Neural progenitor cell (in vitro differentiated cells): ENCODE measurements around the gene REXO1. TPM values are rescaled to one million over a fixed set of nuclear protein-coding genes. Genes with fewer than 3 reads are reported as not detected.

Experiments
- DNase-seq: peaks from one replicate; pipeline ENCODE4 v3.0.0-alpha.2; 2016; ENCODE audit warnings: low spot score
- H2AFZ ChIP-seq: fragments of 200-600 bp; sonication (generic); replicated peaks from 2 replicates; pipeline ENCODE4 v1.6.1; 2016; ENCODE audit warnings: antibody characterized with exemption
- H3F3A ChIP-seq: fragments of 200-600 bp; sonication (generic); 2 replicates; pipeline ENCODE4 v1.6.1; 2016; ENCODE audit warnings: antibody characterized with exemption, low read depth
- H3K27ac ChIP-seq: fragments of 200-600 bp; sonication (generic); 2 replicates; pipeline ENCODE4 v1.5.1; 2016; ENCODE audit warnings: mild to moderate bottlenecking
- H3K27me3 ChIP-seq: fragments of 200-600 bp; sonication (generic); 2 replicates; pipeline ENCODE4 v1.6.1; 2016; ENCODE audit warnings: mild to moderate bottlenecking, moderate library complexity
- H3K36me3 ChIP-seq: fragments of 200-600 bp; sonication (generic); 2 replicates; pipeline ENCODE4 v1.5.1; 2016
- H3K4me1 ChIP-seq: fragments of 200-600 bp; sonication (generic); 2 replicates; pipeline ENCODE4 v1.6.1; 2016; ENCODE audit warnings: mixed run types
- H3K4me2 ChIP-seq: fragments of 200-600 bp; sonication (generic); 2 replicates; pipeline ENCODE4 v1.6.1; 2016
- H3K4me3 ChIP-seq: fragments of 200-600 bp; sonication (generic); 2 replicates; pipeline ENCODE4 v1.5.1; 2016
- H3K79me2 ChIP-seq: fragments of 200-600 bp; sonication (generic); 2 replicates; pipeline ENCODE4 v1.6.1; 2016; ENCODE audit warnings: low read depth
- H3K9ac ChIP-seq: fragments of 200-600 bp; sonication (generic); 2 replicates; pipeline ENCODE4 v1.6.1; 2016
- H3K9me3 ChIP-seq: fragments of 200-600 bp; sonication (generic); 2 replicates; pipeline ENCODE4 v1.5.1; 2016; ENCODE audit warnings: low read depth
- H4K20me1 ChIP-seq: fragments of 200-600 bp; sonication (generic); 2 replicates; pipeline ENCODE4 v1.6.1; 2016; ENCODE audit warnings: low read depth
- H3K27ac Mint-ChIP-seq: 3 replicates; pipeline ENCODE4 v1.8.0; 2021; ENCODE audit warnings: mixed read lengths
- H3K27me3 Mint-ChIP-seq: 2 replicates; pipeline ENCODE4 v1.8.0; 2022; ENCODE audit warnings: low read depth, mild to moderate bottlenecking, inconsistent platforms, moderate library complexity, mixed read lengths; ENCODE audit not compliant: insufficient read depth
- H3K36me3 Mint-ChIP-seq: 3 replicates; pipeline ENCODE4 v1.8.0; 2021; ENCODE audit warnings: mixed read lengths
- H3K4me1 Mint-ChIP-seq: 3 replicates; pipeline ENCODE4 v1.8.0; 2021; ENCODE audit warnings: mixed read lengths
- H3K4me3 Mint-ChIP-seq: 3 replicates; pipeline ENCODE4 v1.8.0; 2021; ENCODE audit warnings: mild to moderate bottlenecking, moderate library complexity, mixed read lengths
- H3K9me3 Mint-ChIP-seq: 3 replicates; pipeline ENCODE4 v1.8.0; 2020; ENCODE audit warnings: mixed read lengths
- EZH2 ChIP-seq: fragments of 200-600 bp; sonication (generic); IDR thresholded peaks from 2 replicates; pipeline ENCODE4 v1.6.1; 2017; ENCODE audit warnings: antibody characterized with exemption, mild to moderate bottlenecking, moderate library complexity
- EZH2phosphoT487 ChIP-seq: fragments of 200-600 bp; sonication (generic); IDR thresholded peaks from 2 replicates; pipeline ENCODE4 v1.6.1; 2017; ENCODE audit warnings: antibody characterized with exemption
- total RNA-seq: library from RNA; depleted of rRNA; stranded (reverse); fragments of >200 nt; gene quantifications from 2 replicates; pipeline ENCODE4 v1.2.3, GENCODE V29; 2015; ENCODE audit warnings: low replicate concordance
- TF ChIP-seq, protein P1 (sequence below): fragments of 200-600 bp; sonication (generic); IDR thresholded peaks from 2 replicates; pipeline ENCODE4 v1.5.1; 2017; ENCODE audit warnings: antibody characterized with exemption, mild to moderate bottlenecking

The REXO1 gene
- total RNA-seq, 1 donor from 2014 or later, result 38.7 TPM

GRCh38 chr19:1871140-1871597, 22.9 kb upstream of the REXO1 start:
- Histone ChIP-seq H3K79me2 (peaks cover 47% of the 10 kb centered on the region), H3K9ac (no peak overlapping the region), H3K27me3 (no peaks in the 10 kb centered on the region), H3F3A (peaks cover 22% of the 10 kb centered on the region), H2AFZ (no peak overlapping the region), H4K20me1 (peaks cover 30% of the 10 kb centered on the region), H3K4me1 (peaks cover 13% of the 10 kb centered on the region), H3K36me3 (no peaks in the 10 kb centered on the region), H3K4me3 (no peak overlapping the region), H3K9me3 (no peaks in the 10 kb centered on the region), H3K27ac (no peak overlapping the region), H3K4me2 (no peak overlapping the region)
- no peak overlapping the region for H3K4me3 Mint-ChIP-seq
- no peaks in the 10 kb centered on the region for H3K9me3 Mint-ChIP-seq
- H3K4me1 Mint-ChIP-seq, result peaks cover 19% of the 10 kb centered on the region
- TF ChIP-seq, protein P1, sequence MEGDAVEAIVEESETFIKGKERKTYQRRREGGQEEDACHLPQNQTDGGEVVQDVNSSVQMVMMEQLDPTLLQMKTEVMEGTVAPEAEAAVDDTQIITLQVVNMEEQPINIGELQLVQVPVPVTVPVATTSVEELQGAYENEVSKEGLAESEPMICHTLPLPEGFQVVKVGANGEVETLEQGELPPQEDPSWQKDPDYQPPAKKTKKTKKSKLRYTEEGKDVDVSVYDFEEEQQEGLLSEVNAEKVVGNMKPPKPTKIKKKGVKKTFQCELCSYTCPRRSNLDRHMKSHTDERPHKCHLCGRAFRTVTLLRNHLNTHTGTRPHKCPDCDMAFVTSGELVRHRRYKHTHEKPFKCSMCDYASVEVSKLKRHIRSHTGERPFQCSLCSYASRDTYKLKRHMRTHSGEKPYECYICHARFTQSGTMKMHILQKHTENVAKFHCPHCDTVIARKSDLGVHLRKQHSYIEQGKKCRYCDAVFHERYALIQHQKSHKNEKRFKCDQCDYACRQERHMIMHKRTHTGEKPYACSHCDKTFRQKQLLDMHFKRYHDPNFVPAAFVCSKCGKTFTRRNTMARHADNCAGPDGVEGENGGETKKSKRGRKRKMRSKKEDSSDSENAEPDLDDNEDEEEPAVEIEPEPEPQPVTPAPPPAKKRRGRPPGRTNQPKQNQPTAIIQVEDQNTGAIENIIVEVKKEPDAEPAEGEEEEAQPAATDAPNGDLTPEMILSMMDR, result no peak
- no peak for TF ChIP-seq EZH2
- TF ChIP-seq EZH2phosphoT487, result no peak
- no peak overlapping the region for H3K27ac Mint-ChIP-seq
- H3K36me3 Mint-ChIP-seq, result no peaks in the 10 kb centered on the region
- DNase-seq, result no peak
- H3K27me3 Mint-ChIP-seq, result no peaks in the 10 kb centered on the region

DNA sequence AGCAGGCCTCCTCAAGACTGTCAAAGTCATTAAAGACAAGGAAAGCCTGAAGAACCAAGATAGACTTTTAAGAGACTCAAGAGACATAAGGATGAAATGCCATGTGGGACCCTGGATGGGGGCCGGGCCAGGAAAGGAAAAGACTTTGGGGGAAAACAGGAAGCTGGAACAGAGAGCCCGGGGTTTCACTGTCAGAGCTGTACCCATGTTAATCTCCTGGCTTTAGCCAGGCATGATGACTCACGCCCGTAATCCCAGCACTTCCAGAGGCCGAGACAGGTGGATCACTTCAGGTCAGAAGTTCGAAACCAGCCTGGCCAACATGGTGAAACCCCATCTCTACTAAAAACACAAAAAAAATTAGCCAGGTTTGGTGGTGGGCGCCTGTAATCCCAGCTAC, 20.7 kb upstream of the REXO1 start:
- H3K27ac ChIP-seq, result no peak overlapping the region
- H3K27me3 ChIP-seq, result no peaks in the 10 kb centered on the region
- Mint-ChIP-seq H3K27ac (no peak overlapping the region), H3K4me3 (no peak overlapping the region), H3K9me3 (no peaks in the 10 kb centered on the region), H3K4me1 (peaks cover 6% of the 10 kb centered on the region), H3K27me3 (no peaks in the 10 kb centered on the region), H3K36me3 (no peaks in the 10 kb centered on the region)
- no peak overlapping the region for H3K9ac ChIP-seq
- H3K4me2 ChIP-seq, result no peak overlapping the region
- no peaks in the 10 kb centered on the region for H3K9me3 ChIP-seq
- H3K36me3 ChIP-seq, result no peaks in the 10 kb centered on the region
- TF ChIP-seq EZH2phosphoT487 (no peak), EZH2 (no peak)
- TF ChIP-seq, protein P1, result no peak
- H3F3A ChIP-seq, result peaks cover 23% of the 10 kb centered on the region
- no peak overlapping the region for H2AFZ ChIP-seq
- H3K4me3 ChIP-seq, result no peak overlapping the region
- H3K4me1 ChIP-seq, result peaks cover 2% of the 10 kb centered on the region
- no peak for DNase-seq
- peaks cover 11% of the 10 kb centered on the region for H4K20me1 ChIP-seq
- H3K79me2 ChIP-seq, result peaks cover 28% of the 10 kb centered on the region

GRCh38 chr19:1867349-1867724, 19.1 kb upstream of the REXO1 start:
- no peaks in the 10 kb centered on the region for H3K36me3 ChIP-seq
- H3K79me2 ChIP-seq, result peaks cover 14% of the 10 kb centered on the region
- peaks cover 5% of the 10 kb centered on the region for H3K4me1 Mint-ChIP-seq
- H3K27me3 ChIP-seq, result peaks cover 6% of the 10 kb centered on the region
- H3K4me3 Mint-ChIP-seq, result peak overlapping the region; percentile 71
- peaks cover 25% of the 10 kb centered on the region for H3F3A ChIP-seq
- H2AFZ ChIP-seq, result no peak overlapping the region
- H3K27ac ChIP-seq, result no peak overlapping the region
- DNase-seq, result no peak
- no peaks in the 10 kb centered on the region for H3K36me3 Mint-ChIP-seq
- H3K9me3 ChIP-seq, result no peaks in the 10 kb centered on the region
- H3K27ac Mint-ChIP-seq, result no peak overlapping the region
- H3K4me1 ChIP-seq, result no peaks in the 10 kb centered on the region
- no peak overlapping the region for H3K9ac ChIP-seq
- H3K9me3 Mint-ChIP-seq, result no peaks in the 10 kb centered on the region
- H3K27me3 Mint-ChIP-seq, result peaks cover 3% of the 10 kb centered on the region
- H4K20me1 ChIP-seq, result peaks cover 2% of the 10 kb centered on the region
- H3K4me2 ChIP-seq, result no peak overlapping the region
- TF ChIP-seq EZH2phosphoT487 (no peak), EZH2 (no peak)
- TF ChIP-seq, protein P1, result no peak
- no peak overlapping the region for H3K4me3 ChIP-seq
